Measurements from ENCODE around the gene FABP7. TPM values are rescaled to one million over a fixed set of nuclear protein-coding genes. Genes with fewer than 3 reads are reported as not detected.

The FABP7 gene
- total RNA-seq, 4 donors from 2014 or later, result not detected

- TF ChIP-seq EP300 (IDR thresholded peaks at IDR 0.05) (no peak), POLR2A (IDR thresholded peaks at IDR 0.05) (no peak), CTCF (IDR thresholded peaks at IDR 0.05) (no peak)
- no peak for DNase-seq (ENCODE audit: low spot score in 2 of 2)
- no peaks in the 10 kb centered on the region for H3K9me3 ChIP-seq
- H3K4me1 ChIP-seq, result no peaks in the 10 kb centered on the region
- no peak overlapping the region for H3K4me3 ChIP-seq
- 94 to 96% methylated on average over 7 of the region's 7 CpGs for WGBS, 2 donors
- H3K27me3 ChIP-seq, result no peaks in the 10 kb centered on the region
- H3K36me3 ChIP-seq, result no peaks in the 10 kb centered on the region
- no peak overlapping the region for H3K27ac ChIP-seq
These were observed 2.2 kb downstream of the FABP7 start for GRCh38 chr6:122781716-122782115.

DNA sequence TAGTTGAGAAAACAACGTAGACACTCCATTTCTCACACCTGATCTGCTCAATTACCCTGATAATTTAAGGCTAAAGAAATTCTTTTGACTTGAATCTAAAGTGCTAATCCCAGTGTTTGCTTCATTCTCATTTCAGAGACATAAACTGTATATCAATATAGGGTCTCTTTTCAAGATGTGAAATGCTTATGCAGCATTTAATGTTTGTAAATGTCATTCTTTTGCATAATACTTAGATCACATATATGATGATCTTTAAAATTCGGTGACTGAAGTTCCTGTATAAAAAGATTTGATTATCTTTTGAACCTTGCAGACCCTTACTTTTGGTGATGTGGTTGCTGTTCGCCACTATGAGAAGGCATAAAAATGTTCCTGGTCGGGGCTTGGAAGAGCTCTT, 3.9 kb downstream of the FABP7 start:
- H3K27me3 ChIP-seq, result no peaks in the 10 kb centered on the region
- TF ChIP-seq CTCF (IDR thresholded peaks at IDR 0.05) (no peak), EP300 (IDR thresholded peaks at IDR 0.05) (no peak), POLR2A (IDR thresholded peaks at IDR 0.05) (no peak)

DNA sequence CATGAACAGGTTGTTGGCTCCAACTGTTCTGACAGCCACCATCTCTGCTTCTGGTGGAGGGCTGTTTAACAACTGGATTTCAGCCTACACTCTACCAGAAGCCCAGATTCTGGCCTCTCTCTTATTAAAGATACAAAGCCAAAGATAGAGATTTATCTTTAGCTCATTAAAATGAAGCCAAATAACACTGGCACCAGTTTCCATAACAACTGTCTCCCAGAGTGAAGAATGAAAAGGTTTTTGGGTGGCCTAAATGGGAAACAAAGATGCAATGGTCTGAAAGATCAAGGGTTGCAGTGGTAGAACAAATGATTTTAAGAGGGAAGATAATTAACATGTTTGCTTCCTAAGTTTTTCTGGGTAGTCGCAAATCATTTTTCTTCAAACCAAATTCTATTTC, 6.4 kb downstream of the FABP7 start:
- Histone ChIP-seq H3K4me3 (no peak overlapping the region), H3K27ac (no peak overlapping the region), H3K36me3 (no peaks in the 10 kb centered on the region), H3K9me3 (no peaks in the 10 kb centered on the region), H3K4me1 (peaks cover 0 to 14% (median 10%) of the 10 kb centered on the region in 4 donors), H3K27me3 (no peaks in the 10 kb centered on the region)
- TF ChIP-seq POLR2A (IDR thresholded peaks at IDR 0.05) (no peak), CTCF (IDR thresholded peaks at IDR 0.05) (no peak), EP300 (IDR thresholded peaks at IDR 0.05) (no peak)
- no peak for DNase-seq (ENCODE audit: low spot score in 2 of 2)
- WGBS, 2 donors, result 84 to 87% methylated on average over 1 of the region's 1 CpG

More for the DNA sequence above, 3.9 kb downstream of the FABP7 start:
- H3K4me3 ChIP-seq, result no peak overlapping the region
- H3K36me3 ChIP-seq, result no peaks in the 10 kb centered on the region
- WGBS, 2 donors, result 82 to 84% methylated on average over 4 of the region's 4 CpGs
- H3K4me1 ChIP-seq, result peaks cover 0 to 6% (median 2%) of the 10 kb centered on the region in 4 donors
- no peaks in the 10 kb centered on the region for H3K9me3 ChIP-seq
- no peak overlapping the region for H3K27ac ChIP-seq
- no peak for DNase-seq (ENCODE audit: low spot score in 2 of 2)

DNA sequence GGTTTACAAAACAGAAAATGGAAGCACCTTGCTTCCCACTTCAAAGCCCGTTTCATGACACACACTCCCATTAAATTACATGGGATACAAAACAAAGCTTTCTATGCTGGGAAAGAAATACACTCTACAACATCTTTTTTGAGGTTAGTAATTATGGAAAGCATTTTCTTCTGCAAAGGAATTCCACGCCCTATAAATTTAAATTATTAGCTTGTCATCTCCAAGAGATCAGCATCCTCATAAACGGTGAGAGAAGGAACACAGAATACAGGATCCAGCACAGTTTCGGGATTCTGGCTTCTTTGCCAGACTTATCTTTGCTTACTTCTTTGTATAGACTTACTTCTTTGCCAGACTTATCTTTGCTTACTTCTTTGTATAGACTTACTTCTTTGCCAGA, 8.2 kb downstream of the FABP7 start:
- Histone ChIP-seq H3K4me1 (peaks cover 0 to 19% (median 12%) of the 10 kb centered on the region in 4 donors), H3K9me3 (no peaks in the 10 kb centered on the region), H3K27ac (no peak overlapping the region), H3K36me3 (no peaks in the 10 kb centered on the region), H3K27me3 (no peaks in the 10 kb centered on the region), H3K4me3 (no peak overlapping the region)
- WGBS, 2 donors, result 83% methylated on average over 4 of the region's 4 CpGs
- no peak for TF ChIP-seq CTCF (IDR thresholded peaks at IDR 0.05)
- TF ChIP-seq POLR2A (IDR thresholded peaks at IDR 0.05), result no peak
- TF ChIP-seq EP300 (IDR thresholded peaks at IDR 0.05), result no peak
- DNase-seq (ENCODE audit: low spot score in 2 of 2), result no peak

GRCh38 chr6:122788208-122788607, 8.7 kb downstream of the FABP7 start:
- no peak for DNase-seq (ENCODE audit: low spot score in 2 of 2)
- Histone ChIP-seq H3K4me3 (peak overlapping the region in 2 of 4 donors; percentile 76 to 88), H3K36me3 (no peaks in the 10 kb centered on the region), H3K9me3 (no peaks in the 10 kb centered on the region), H3K4me1 (peaks cover 0 to 19% (median 12%) of the 10 kb centered on the region in 4 donors), H3K27ac (peak overlapping the region in 3 of 4 donors; percentile 89 to 98 (median 90)), H3K27me3 (no peaks in the 10 kb centered on the region)
- TF ChIP-seq POLR2A (IDR thresholded peaks at IDR 0.05) (no peak), EP300 (IDR thresholded peaks at IDR 0.05) (no peak), CTCF (IDR thresholded peaks at IDR 0.05) (no peak)
- 53 to 72% methylated on average over 6 of the region's 6 CpGs for WGBS, 2 donors

Measured in tibial nerve (tissue), 4 donors.